Chondrocyte (in vitro differentiated cells): ENCODE results near the gene ZNF33B. TPM values are rescaled to one million over a fixed set of nuclear protein-coding genes. Genes with fewer than 3 reads are reported as not detected.
A peak's percentile ranks its signal among the peaks of the same experiment; 100 is the strongest.

Source experiments
- DNase-seq: peaks from one replicate; pipeline ENCODE4 v3.0.0; 2021; ENCODE audit warnings: mixed read lengths, low spot score
- H3K27ac Mint-ChIP-seq: one replicate; pipeline ENCODE4 v1.8.0; 2021; ENCODE audit warnings: mild to moderate bottlenecking, moderate library complexity, mixed read lengths; ENCODE audit not compliant: unreplicated experiment
- H3K27me3 Mint-ChIP-seq: 2 replicates; pipeline ENCODE4 v1.8.0; 2021; ENCODE audit warnings: low read depth, mixed read lengths
- H3K36me3 Mint-ChIP-seq: 2 replicates; pipeline ENCODE4 v1.8.0; 2021; ENCODE audit warnings: low read depth, mixed read lengths
- H3K4me1 Mint-ChIP-seq: 2 replicates; pipeline ENCODE4 v1.8.0; 2021; ENCODE audit warnings: low read depth, mild to moderate bottlenecking, mixed read lengths
- H3K4me3 Mint-ChIP-seq: one replicate; pipeline ENCODE4 v1.8.0; 2021; ENCODE audit warnings: mild to moderate bottlenecking, moderate library complexity, mixed read lengths; ENCODE audit not compliant: unreplicated experiment
- H3K9me3 Mint-ChIP-seq: 2 replicates; pipeline ENCODE4 v1.8.0; 2021; ENCODE audit warnings: low read depth, mixed read lengths
- CTCF ChIP-seq: fragments of 200-600 bp; sonication (generic); IDR thresholded peaks from 2 replicates; pipeline ENCODE4 v1.5.0; 2021; ENCODE audit warnings: antibody characterized with exemption, mild to moderate bottlenecking, moderate library complexity
- total RNA-seq: library from RNA; stranded (reverse); gene quantifications from 3 replicates; pipeline ENCODE4 v1.2.1, GENCODE V29; 2021

ZNF33B gene
- total RNA-seq, 1 donor from 2014 or later = 12.4 TPM

- Mint-ChIP-seq H3K4me3 (no peak overlapping the region), H3K27me3 (peaks cover 20% of the 10 kb centered on the region), H3K27ac (no peak overlapping the region), H3K9me3 (no peaks in the 10 kb centered on the region), H3K36me3 (no peaks in the 10 kb centered on the region), H3K4me1 (no peaks in the 10 kb centered on the region)
- DNase-seq = no peak
- no peak for TF ChIP-seq CTCF
Measured at GRCh38 chr10:42645516-42645915, 7.1 kb upstream of the ZNF33B start.

- DNase-seq = no peak
- Mint-ChIP-seq H3K9me3 (no peaks in the 10 kb centered on the region), H3K27me3 (peaks cover 20% of the 10 kb centered on the region), H3K36me3 (no peaks in the 10 kb centered on the region), H3K27ac (no peak overlapping the region), H3K4me1 (no peaks in the 10 kb centered on the region), H3K4me3 (no peak overlapping the region)
- no peak for TF ChIP-seq CTCF
Measured at GRCh38 chr10:42645103-42645502, 6.7 kb upstream of the ZNF33B start.

GRCh38 chr10:42640610-42641229 lies 2.4 kb upstream of the ZNF33B start:
- Mint-ChIP-seq H3K9me3 (no peaks in the 10 kb centered on the region), H3K27me3 (peaks cover 9% of the 10 kb centered on the region), H3K4me3 (no peak overlapping the region), H3K4me1 (peaks cover 16% of the 10 kb centered on the region), H3K36me3 (no peaks in the 10 kb centered on the region), H3K27ac (no peak overlapping the region)
- no peak for DNase-seq
- TF ChIP-seq CTCF = no peak

- Mint-ChIP-seq H3K27me3 (peaks cover 6% of the 10 kb centered on the region), H3K27ac (peak overlapping the region; percentile 91), H3K4me3 (peak overlapping the region; percentile 87), H3K9me3 (no peaks in the 10 kb centered on the region), H3K36me3 (no peaks in the 10 kb centered on the region), H3K4me1 (peaks cover 16% of the 10 kb centered on the region)
- TF ChIP-seq CTCF = no peak
- DNase-seq = no peak
Measured at GRCh38 chr10:42638821-42639270, 476 bp upstream of the ZNF33B start.

GRCh38 chr10:42637648-42638054 lies 719 bp downstream of the ZNF33B start:
- no peak for DNase-seq
- H3K4me1 Mint-ChIP-seq = peaks cover 16% of the 10 kb centered on the region
- no peak for TF ChIP-seq CTCF
- peaks cover 6% of the 10 kb centered on the region for H3K27me3 Mint-ChIP-seq
- peak overlapping the region; percentile 87 for H3K4me3 Mint-ChIP-seq
- peaks cover 2% of the 10 kb centered on the region for H3K36me3 Mint-ChIP-seq
- H3K27ac Mint-ChIP-seq = peak overlapping the region; percentile 91
- no peaks in the 10 kb centered on the region for H3K9me3 Mint-ChIP-seq
